Esophagus (tissue), 2 donors: ENCODE measurements around the gene CENPVL1. TPM values are rescaled to one million over a fixed set of nuclear protein-coding genes. Genes with fewer than 3 reads are reported as not detected.
"Not testable (repeated sequence)": the region's sequence is repeated elsewhere in the genome, so short reads cannot be mapped to it uniquely, and the experiment has no call there.

ENCODE experiments used
- H3K27ac ChIP-seq, 2 donors: one replicate each; pipeline ENCODE4 v1.5.1; 2013; ENCODE audit warnings: low read depth in 2 of 2, mild to moderate bottlenecking in 2 of 2, inconsistent platforms in 1 of 2, low read length in 1 of 2, moderate library complexity in 1 of 2
- H3K27me3 ChIP-seq, 2 donors: one replicate each; pipeline ENCODE4 v1.6.1; 2013; ENCODE audit warnings: low read length in 2 of 2, control low read depth in 1 of 2, mild to moderate bottlenecking in 1 of 2; ENCODE audit not compliant: insufficient read depth in 2 of 2, control insufficient read depth in 1 of 2
- H3K36me3 ChIP-seq, 2 donors: one replicate each; pipeline ENCODE4 v1.6.1; 2013; ENCODE audit warnings: low read length in 1 of 2; ENCODE audit not compliant: control insufficient read depth in 2 of 2, insufficient read depth in 2 of 2
- H3K4me1 ChIP-seq, 2 donors: one replicate each; pipeline ENCODE4 v1.6.1; 2013; ENCODE audit warnings: low read length in 1 of 2; ENCODE audit not compliant: control insufficient read depth in 2 of 2, insufficient read depth in 2 of 2
- H3K4me3 ChIP-seq, 2 donors: one replicate each; pipeline ENCODE4 v1.5.1; 2013; ENCODE audit warnings: low read length in 2 of 2, mild to moderate bottlenecking in 2 of 2, low read depth in 1 of 2, moderate library complexity in 1 of 2
- H3K9me3 ChIP-seq, 2 donors: one replicate each; pipeline ENCODE4 v1.6.1; 2013; ENCODE audit warnings: mild to moderate bottlenecking in 2 of 2, low read depth in 1 of 2, low read length in 1 of 2, moderate library complexity in 1 of 2; ENCODE audit not compliant: control insufficient read depth in 2 of 2, insufficient read depth in 1 of 2
- WGBS, 2 donors: extraction: QIAGEN DNeasy Blood & Tissue Kit; methylation state at CpG; one replicate each; pipeline ENCODE4 v1.1.7; 2013; 5-methylcytosine and 5-hydroxymethylcytosine counted together
- polyA plus RNA-seq, 2 donors: library from polyadenylated mRNA; stranded (reverse); fragments of 200-250 nt; gene quantifications; one replicate each; pipeline ENCODE4 v1.2.3, GENCODE V29; 2013
- donor health status: healthy with polysubstance abuse.
- donor health status: Bipolar disorder and iron deficiency.

The CENPVL1 gene
- not detected for polyA plus RNA-seq

- not testable (repeated sequence) for H3K9me3 ChIP-seq, H3K4me1 ChIP-seq, H3K27ac ChIP-seq, H3K27me3 ChIP-seq, H3K4me3 ChIP-seq, H3K36me3 ChIP-seq
- WGBS, 2 donors = no CpG with 5 or more reads among the region's 87 CpGs
These were observed at the start of gene CENPVL1 for GRCh38 chrX:51710277-51711164. Gene CENPVL1 (plus strand): TSS chrX:51710512. CDS start chrX:51710512, 0 bp downstream.

- no peak overlapping the region for H3K4me3 ChIP-seq
- no peaks in the 10 kb centered on the region for H3K4me1 ChIP-seq
- no peaks in the 10 kb centered on the region for H3K27me3 ChIP-seq
- no peaks in the 10 kb centered on the region for H3K9me3 ChIP-seq
- no peak overlapping the region for H3K27ac ChIP-seq
- 55 to 61% methylated on average over 5 of the region's 5 CpGs for WGBS, 2 donors
- no peaks in the 10 kb centered on the region for H3K36me3 ChIP-seq
These were observed 44.3 kb upstream of the CENPVL1 start for GRCh38 chrX:51665981-51666380.

GRCh38 chrX:51679689-51680433, 30.5 kb upstream of the CENPVL1 start:
- H3K36me3 ChIP-seq, H3K9me3 ChIP-seq, H3K27ac ChIP-seq, H3K4me3 ChIP-seq, H3K27me3 ChIP-seq, H3K4me1 ChIP-seq: not testable (repeated sequence)
- WGBS, 2 donors = no CpG with 5 or more reads among the region's 18 CpGs

- not testable (repeated sequence) for H3K4me1 ChIP-seq, H3K9me3 ChIP-seq, H3K4me3 ChIP-seq, H3K27ac ChIP-seq, H3K36me3 ChIP-seq, H3K27me3 ChIP-seq
- WGBS, 2 donors = no CpG with 5 or more reads among the region's 88 CpGs
These were observed 28.2 kb upstream of the CENPVL1 start for GRCh38 chrX:51681808-51682719.

GRCh38 chrX:51682720-51683062, 27.6 kb upstream of the CENPVL1 start, which contains the start of gene CENPVL2:
Gene CENPVL2 (minus strand): TSS chrX:51682831. CDS start chrX:51682831, 0 bp downstream.
- H3K4me3 ChIP-seq, H3K36me3 ChIP-seq, H3K4me1 ChIP-seq, H3K9me3 ChIP-seq, H3K27ac ChIP-seq, H3K27me3 ChIP-seq: not testable (repeated sequence)
- no CpG with 5 or more reads among the region's 30 CpGs for WGBS, 2 donors

GRCh38 chrX:51694254-51694653, 16.1 kb upstream of the CENPVL1 start:
- Histone ChIP-seq H3K27ac (no peak overlapping the region), H3K4me3 (no peak overlapping the region), H3K27me3 (peaks cover 0 to 6% of the 10 kb centered on the region in 2 donors), H3K36me3 (no peaks in the 10 kb centered on the region), H3K4me1 (no peaks in the 10 kb centered on the region), H3K9me3 (no peaks in the 10 kb centered on the region)
- 73 to 78% methylated on average over 6 of the region's 6 CpGs for WGBS, 2 donors

GRCh38 chrX:51697397-51697796, 12.9 kb upstream of the CENPVL1 start:
- Histone ChIP-seq H3K27me3 (peaks cover 0 to 6% of the 10 kb centered on the region in 2 donors), H3K27ac (no peak overlapping the region), H3K36me3 (no peaks in the 10 kb centered on the region), H3K4me3 (no peak overlapping the region), H3K4me1 (no peaks in the 10 kb centered on the region), H3K9me3 (no peaks in the 10 kb centered on the region)
- WGBS, 2 donors = 86 to 89% methylated on average over 8 of the region's 8 CpGs

- not testable (repeated sequence) for H3K4me1 ChIP-seq, H3K27ac ChIP-seq, H3K27me3 ChIP-seq, H3K4me3 ChIP-seq, H3K36me3 ChIP-seq, H3K9me3 ChIP-seq
- no CpG with 5 or more reads among the region's 18 CpGs for WGBS, 2 donors
These were observed 2.8 kb downstream of the CENPVL1 start for GRCh38 chrX:51712943-51713647.

GRCh38 chrX:51728202-51728601, 17.9 kb downstream of the CENPVL1 start:
- H3K4me3 ChIP-seq = no peak overlapping the region
- no peaks in the 10 kb centered on the region for H3K4me1 ChIP-seq
- H3K36me3 ChIP-seq = no peaks in the 10 kb centered on the region
- H3K27me3 ChIP-seq = peaks cover 0 to 2% of the 10 kb centered on the region in 2 donors
- no peak overlapping the region for H3K27ac ChIP-seq
- no peaks in the 10 kb centered on the region for H3K9me3 ChIP-seq
